GM18870 (cell line): ENCODE results near the gene ELMO1.

Experiments used
- ATAC-seq: cut with Tn5 transposase; IDR thresholded peaks from one replicate; pipeline ENCODE4 v1.9.1; 2021; ENCODE audit warnings: moderate library complexity; ENCODE audit not compliant: unreplicated experiment

ELMO1 gene

DNA sequence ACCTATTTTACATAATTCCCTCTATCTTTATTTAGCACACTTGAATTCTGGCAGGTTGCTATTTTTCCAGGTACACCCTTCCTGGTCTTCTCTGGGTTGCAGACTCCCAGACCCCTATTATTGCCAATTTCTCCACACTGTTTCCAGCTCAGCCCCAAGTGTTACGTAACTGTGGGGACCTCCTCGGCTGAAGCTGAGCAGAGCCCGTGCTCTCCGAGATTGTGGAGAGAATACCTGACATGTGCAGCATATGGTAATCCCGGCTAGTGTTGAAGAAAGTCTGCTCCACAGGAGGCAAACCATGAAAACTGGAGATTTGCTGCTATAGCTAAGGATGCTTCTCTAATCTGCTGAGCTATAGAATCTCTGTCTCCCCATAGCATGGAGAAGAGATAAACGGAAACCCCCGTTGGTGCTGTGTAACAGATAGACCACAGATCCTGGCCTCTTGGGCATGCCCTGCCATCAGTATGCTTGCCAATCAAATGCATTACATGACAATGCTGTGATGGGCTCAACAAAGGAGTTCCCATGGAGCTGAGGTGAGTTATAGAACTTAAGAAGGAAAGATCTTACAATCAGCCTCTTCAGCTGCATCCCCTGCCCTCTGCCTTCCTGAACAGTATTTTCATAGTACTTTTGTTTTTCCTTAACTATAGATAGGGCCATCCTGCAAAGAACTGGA is 579.8 kb downstream of the ELMO1 start:
- ATAC-seq, result no peak

DNA sequence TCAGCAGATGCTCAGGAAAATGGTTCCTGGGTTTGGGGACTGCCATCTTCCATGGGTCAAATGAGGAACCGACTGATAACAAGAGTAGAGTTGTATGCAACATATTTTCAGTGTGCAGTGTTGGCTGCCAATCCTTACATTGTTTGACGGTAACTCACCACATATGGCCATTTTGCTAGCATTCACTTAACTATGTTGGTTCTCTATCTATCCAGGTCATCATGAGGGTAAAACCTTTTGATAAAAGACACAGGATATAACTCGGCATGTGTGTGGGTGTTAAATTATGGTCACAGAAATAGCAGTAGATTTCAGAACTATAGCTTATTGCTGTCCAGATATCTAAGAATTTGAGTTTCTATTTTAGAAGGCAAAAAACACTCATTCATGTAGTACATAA is 583.6 kb downstream of the ELMO1 start:
- no peak for ATAC-seq

DNA sequence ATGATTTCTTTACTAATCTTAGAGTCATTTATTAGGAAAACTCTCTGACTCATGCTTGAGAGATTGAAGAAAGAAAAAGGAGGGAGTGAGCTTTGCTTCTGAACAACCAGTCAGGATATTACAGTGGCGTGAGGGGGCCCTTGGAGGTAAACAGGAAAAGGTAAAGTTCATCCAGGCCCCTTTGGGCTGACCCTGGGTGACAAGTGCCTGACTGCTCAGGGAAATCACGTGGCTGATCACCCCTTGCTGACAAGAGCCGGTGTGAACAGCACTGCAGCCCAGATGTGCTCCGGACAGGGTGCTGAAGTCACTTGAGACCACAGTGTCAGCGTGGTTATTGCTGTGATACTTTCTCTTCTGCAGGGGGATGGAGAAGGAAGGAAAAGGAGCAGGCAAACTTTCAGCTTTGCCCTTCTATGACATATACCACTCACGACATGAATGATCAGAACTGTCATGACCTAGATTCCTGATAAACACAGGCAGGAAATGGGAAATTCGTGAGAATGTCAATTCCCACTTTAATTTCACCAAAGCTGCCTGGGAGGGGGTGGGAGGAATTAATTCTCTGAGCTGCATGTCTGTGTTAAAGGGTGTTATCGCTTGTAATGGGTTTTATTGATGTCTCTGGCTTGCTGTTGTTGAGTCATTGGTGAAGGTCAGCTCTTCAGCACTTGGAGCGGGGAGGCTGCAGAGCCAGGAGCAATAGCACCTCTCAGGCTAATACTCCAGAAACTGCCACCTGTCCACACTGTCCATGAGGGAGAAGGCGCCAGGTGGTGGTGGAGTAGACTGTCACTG is 584.6 kb downstream of the ELMO1 start:
- no peak for ATAC-seq

DNA sequence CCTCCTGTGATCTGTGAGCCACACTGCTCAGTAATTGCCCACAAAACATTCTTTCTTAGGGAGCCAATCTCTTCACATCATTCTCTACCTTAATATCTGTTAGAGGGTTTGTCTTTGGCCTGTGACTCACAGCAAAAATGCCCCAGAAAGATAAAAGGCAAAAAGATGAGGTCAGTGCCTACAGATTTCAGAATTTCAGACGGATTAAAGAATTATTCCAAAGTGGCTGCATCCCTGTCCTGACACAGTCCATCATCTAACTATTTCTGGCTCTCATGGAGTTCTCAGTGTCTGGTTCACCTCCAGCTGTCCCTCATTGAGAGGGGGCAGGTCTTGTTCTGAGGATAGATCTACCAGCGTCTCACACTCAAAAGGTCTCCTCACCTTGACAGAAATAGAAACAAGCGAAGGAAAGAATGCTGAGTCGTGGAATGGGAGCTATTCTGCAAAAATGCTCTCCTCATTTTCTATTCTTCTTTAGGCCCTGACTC is 585.8 kb downstream of the ELMO1 start:
- no peak for ATAC-seq

DNA sequence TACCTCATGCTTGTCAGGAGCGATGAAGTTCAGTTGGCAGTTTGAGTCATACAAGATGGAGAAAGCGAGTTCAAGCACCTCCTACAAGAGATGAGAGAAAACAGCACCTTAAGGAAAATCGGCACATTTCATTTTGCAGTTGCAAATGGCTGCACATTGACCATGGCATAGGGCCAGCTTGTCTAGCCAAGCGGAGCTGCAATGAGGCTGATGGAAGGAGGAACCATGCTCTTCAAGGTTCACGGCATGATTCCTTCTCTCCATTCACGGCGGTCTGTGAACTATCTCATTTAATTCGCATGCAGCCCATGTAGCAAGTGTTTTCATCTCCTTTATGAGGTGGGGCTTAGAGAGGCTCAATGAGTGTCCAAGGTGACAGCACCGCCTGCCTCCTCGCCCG is 587.0 kb downstream of the ELMO1 start:
- ATAC-seq, result no peak

DNA sequence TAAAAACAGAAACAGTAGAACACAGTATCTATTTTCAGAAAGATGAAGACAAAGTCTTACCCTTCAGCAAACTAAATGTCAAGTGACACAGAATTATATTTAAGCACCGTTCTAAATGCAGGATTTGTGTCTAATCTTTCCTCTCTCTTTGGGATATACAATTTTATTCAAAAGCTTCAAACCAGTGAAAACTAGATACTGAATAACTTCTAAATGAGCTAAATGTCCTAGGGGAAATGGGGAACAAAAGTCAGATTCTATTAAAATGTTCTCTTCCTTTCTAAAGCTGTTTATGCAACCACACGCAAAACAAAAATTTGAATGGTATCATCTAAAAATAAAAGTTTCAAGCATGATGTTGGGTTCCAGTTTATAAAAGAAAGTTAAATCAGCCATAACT is 588.0 kb downstream of the ELMO1 start:
- ATAC-seq, result no peak

DNA sequence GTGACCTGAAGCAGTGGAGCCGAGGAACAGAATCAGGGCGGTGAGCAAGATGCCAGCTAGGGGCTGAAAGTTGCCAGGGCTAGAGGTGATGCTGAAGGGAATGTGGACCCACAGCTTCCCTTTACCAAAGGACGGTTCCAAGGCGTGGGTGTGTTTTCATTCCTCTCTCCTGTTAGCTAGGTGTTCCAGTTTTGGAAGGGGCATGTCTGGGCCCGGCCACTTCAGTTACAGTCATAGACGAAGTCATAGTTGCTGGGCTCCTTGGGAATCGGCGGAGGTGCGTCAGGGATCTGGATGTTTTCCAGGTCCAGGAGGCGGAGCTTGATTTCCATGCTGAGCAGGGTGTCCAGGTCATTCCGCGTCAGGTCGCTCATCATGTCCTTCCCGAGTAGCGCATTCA is 593.3 kb downstream of the ELMO1 start:
- ATAC-seq, result no peak

DNA sequence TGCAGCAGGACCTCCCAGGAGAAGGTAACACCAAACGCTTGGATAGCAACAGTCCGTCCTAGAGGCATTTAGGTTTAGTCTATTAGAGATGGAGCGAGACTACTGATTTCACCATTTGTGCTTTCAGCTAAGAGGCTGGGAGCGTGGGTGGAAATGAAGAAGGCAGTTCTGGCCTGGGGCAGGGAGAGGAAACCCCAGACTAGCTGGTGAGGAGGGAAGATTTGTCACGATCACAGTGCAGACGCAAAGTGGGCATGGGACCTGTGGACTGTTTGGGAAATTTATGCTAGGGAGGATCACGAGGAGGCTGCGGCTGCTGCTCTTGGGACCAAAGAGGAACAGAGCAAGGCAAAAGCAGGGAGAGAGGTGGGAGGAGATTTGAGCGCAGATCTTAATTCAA is 594.0 kb downstream of the ELMO1 start:
- no peak for ATAC-seq

DNA sequence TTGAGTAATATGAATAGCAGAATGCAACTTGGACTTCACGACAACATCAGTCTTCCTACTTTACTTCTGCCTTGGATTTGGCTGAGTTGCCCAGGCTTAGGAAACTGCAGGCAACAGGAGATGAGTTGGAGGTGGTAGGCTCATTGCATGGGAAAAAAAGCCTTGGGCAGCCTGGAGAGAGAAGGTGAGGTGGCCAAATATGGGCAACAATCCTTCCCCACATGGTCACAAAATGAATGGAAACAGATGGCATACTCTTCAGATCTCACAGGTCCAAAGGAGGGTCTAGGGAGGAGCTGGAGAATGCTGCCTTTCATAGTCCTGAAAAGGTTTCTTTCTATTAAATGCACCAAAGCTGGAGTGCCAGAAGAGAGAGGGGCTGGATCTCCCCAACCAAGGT is 595.7 kb downstream of the ELMO1 start:
- ATAC-seq, result no peak

DNA sequence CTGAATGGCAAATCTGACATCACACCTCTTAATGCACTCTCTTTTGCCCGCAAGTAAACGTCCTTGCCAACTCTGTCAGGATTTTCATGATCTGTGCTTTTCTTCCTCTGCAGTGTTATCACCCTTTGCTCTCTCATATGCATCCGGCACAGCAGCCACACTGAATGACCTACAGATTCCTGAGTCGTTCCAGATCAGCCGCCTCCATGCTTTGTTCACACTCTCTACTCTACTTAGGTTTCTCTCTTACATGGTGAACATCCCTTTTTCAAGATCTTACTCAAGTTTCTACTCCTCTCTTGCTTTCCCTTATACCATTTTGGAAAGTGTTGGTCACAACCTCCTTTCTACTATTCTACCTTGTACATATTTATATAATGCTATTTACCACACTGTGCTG is 596.6 kb downstream of the ELMO1 start:
- no peak for ATAC-seq

DNA sequence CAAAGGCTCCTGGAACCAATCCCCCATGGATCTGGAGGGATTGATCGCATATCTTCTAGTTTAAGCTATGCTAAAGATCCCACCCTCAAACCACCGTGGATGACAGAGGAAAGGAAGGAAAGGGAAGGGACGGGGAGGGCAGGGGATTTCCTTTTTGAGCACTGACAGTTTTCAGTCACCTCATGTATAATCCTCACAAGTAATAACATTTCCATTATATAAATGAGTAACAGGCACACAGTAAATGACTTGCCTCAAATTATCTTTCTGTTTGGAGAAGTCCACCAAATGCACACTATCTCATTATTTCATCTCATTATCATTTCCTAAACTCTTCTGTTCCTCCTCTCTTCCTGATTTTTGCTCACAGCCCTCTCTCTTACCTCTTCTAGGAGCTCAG is 597.3 kb downstream of the ELMO1 start:
- ATAC-seq, result no peak

DNA sequence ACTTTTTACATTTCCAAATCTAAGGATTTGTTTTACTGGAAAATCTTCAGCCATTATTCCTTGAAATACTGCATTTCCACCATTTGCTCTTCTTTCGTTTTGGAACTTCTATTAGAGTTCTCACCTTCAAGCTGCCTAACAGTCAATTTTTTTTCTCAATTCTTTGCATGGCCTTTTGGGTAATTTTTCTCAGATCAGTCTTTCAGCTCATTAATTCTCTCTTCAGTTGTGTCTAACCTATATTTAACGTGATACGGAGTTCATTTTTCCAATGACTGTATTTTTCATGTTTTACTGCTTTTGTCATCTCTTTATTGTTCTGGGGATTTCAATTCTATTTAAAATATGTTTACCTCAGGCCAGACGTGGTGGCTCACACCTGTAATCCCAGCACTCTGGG is 600.7 kb downstream of the ELMO1 start:
- ATAC-seq, result no peak

DNA sequence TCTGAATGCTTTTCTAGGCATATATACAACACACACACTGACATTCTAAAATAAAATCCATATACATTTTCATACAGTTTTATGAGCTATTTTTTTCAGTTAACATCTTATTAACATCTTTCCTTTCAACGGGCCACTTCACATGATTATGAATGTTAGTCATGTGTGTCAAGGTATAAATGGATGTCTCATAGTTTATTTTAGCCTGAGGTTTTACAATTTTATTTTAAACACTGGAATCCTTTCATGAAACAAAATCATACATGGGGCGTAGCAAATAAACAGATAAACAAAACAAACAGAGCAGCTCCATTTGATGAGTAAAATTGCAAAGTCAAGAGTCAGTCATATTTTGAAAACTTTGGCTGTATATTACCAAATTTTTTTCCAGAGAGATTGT is 604.3 kb downstream of the ELMO1 start:
- ATAC-seq, result no peak

DNA sequence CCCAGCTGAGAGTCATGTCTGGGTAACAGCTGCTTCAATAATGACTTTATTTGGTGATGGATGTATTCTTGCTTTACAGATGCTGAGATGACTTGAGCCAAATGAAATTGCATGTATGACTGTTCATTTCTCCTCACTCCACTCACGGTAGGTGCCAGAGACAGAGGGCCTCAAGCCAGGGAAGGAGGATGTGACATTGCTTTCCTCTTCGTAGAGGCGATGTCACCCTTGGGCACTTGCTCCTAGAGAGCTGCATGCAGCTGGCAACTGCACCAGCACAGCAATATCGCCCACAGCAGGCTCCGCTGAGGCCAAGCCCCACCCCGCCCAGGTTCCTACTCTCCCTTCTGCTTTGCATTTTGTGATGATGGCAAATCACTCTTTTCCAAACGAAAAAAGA is 607.8 kb downstream of the ELMO1 start:
- no peak for ATAC-seq

DNA sequence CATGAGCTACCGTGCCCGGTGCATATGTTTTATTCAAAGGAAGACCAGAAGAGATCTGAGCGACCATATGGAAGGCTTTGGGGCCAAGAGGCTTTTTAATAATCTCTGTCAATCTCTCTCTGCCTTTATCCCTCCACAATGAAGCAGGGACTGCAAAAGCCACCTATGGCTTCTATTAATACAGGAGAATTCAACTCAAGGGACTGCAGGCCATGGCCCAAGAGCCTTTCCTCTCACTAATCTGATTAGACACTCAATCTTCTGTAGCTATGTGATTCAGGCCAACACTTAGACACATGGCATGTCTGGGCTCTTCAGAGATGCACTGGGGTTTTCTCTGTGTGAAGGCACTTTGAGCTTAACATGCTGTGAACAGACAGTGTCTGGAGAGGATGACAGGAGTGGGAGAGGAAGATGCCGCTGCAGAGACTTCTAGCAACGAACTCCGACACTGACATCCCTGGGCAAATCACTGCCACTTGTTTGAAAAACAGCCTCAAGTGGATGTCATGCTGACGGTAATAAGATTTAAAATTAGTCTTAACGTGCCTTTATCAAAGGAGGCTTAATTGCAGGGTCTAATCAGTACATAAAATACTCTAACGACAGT is 609.9 kb downstream of the ELMO1 start:
- ATAC-seq, result no peak

DNA sequence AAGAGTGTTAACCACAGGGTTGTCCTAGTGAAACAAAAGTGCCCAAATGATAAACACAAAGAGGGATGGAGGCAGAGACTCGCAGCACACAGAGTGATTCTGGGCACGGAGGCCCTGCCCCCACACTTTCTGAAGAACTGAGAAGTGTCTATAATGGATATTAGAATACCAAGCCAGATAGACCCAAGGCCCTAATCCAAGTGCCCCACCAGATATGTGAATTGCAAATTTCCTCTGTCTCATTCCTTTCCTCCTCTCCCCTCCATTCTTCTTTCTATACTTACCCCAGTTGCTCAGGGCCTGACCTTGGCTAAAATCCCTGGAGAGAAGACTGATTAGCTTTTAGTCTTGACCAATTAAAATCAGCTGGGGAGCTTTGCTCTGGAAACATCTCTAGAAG is 617.6 kb downstream of the ELMO1 start:
- ATAC-seq, result no peak

DNA sequence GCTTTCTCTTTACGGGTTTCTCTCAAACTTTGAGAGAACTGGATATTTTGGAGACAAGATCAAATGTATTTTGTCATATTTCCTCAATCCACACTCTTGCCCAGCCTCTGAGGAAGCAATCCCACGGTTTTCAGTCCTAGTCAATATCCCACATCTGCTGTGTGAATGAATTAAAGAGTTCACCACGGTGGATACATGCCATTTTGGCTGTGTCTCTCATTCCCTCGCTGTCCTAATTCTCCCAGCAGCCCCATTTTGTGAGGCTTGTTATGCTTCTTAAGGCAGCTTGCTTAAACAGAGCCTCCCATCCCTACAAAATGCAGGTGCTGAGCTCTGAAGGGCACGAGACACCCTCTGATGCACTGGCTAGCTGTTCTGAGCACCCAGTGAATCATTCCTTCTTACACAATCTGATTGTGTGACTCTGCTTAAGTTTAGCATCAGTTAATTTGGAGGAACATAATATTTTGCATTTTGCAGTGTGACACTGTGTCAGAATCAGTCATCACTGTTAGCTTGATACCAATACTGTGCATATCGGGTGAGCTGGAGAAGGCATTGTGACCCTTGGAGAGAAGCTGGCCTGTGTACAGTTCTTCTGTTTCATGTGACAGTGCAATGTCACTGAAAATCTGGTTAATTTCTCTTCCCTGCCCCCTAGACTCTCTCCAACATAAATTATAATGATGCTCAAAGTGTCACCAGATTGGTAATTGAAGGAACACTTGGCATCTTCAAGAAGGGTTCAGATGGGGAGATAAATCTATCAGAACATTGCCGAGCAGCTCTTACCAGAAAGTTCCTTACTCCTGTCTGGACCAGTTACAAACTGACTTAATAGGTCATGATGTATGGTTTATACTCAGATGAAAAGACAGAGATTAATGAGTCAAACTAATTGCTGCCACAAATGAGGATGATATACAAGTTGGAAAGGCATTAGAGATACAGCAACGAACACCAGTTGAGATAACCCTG is 620.6 kb downstream of the ELMO1 start:
- ATAC-seq, result no peak

DNA sequence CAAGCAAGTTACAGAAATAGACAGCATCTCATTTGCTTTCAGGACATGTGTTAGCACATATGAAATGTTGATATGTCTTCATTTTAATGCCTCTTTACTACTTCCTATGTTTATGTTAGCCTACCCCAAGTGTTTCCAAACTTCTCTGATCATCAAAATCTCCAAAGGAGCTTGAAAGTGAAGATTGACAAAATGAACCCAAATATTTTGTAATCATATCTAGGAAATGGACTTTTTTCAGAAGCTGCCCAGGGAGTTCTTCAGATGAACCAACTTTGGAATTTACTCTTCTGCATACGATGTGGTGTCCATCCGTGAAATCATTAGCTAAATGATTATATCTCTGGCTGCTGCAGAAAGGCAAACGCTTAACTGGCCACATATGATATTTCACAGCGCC is 623.2 kb downstream of the ELMO1 start:
- ATAC-seq, result no peak

DNA sequence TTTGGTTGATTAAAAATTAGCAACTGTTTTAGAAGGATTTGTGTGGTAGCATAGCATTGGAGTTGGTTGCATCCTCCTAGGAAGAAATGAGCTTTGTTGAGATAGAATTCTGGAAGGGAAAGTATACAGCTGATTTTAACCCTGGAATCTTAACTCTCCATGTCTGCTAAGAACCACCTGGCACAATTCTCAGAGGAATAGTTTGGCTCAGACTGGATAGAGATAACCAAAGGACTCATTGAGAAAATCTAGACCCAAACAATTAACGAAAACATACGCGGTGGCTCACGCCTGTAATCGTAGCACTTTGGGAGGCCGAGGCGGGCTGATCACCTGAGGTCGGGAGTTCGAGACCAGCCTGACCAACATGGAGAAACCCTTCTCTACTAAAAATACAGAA is 625.3 kb downstream of the ELMO1 start:
- no peak for ATAC-seq

DNA sequence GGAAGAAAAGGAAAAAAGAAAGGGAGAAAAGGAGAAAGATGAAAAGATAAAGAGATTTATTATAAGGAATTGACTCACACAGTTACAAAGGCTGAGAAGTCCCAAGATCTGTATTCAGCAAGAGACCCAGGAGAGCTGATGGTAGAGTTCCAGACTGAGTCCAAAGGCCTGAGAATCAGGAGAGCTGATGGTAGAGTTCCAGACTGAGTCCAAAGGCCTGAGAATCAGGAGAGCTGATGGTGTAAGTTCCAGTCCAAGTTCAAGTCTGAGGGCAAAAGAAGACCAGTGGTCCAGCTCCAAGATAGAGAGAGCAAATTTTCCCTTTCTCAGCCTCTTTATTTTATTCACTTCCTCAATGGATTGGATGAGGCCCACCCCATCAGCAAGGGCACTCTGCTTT is 627.0 kb downstream of the ELMO1 start:
- ATAC-seq, result no peak
